Measurements from ENCODE around the gene SSBP4. TPM values are rescaled to one million over a fixed set of nuclear protein-coding genes. Genes with fewer than 3 reads are reported as not detected.

The SSBP4 gene
- total RNA-seq, 4 donors from 2014 or later = 29.9 to 62.9 (median 43.7) TPM

GRCh38 chr19:18384775-18385174 is 34.4 kb upstream of the SSBP4 start:
- no peak for TF ChIP-seq CTCF (IDR thresholded peaks at IDR 0.05)
- ATAC-seq (ENCODE audit: low FRiP score) (no peak), DNase-seq (ENCODE audit: low spot score) (no peak)

GRCh38 chr19:18385359-18385674 is 33.9 kb upstream of the SSBP4 start:
- DNase-seq (ENCODE audit: low spot score) = no peak
- TF ChIP-seq CTCF (IDR thresholded peaks at IDR 0.05) = no peak
- ATAC-seq (ENCODE audit: low FRiP score) = no peak

- DNase-seq (ENCODE audit: low spot score) (no peak), ATAC-seq (ENCODE audit: low FRiP score) (no peak)
These were observed 33.3 kb upstream of the SSBP4 start, which contains the start of gene GDF15 for GRCh38 chr19:18385675-18386542. Gene GDF15, plus strand, starts transcription at chr19:18386158. Its CDS starts 32 bp downstream, at chr19:18386190.

GRCh38 chr19:18386543-18387271 is 32.5 kb upstream of the SSBP4 start:
- ATAC-seq (ENCODE audit: low FRiP score) (no peak), DNase-seq (ENCODE audit: low spot score) (no peak)
- TF ChIP-seq CTCF (IDR thresholded peaks at IDR 0.05) = no peak

More at GRCh38 chr19:18385675-18386542, 33.3 kb upstream of the SSBP4 start, which contains the start of gene GDF15:
- no peak for TF ChIP-seq CTCF (IDR thresholded peaks at IDR 0.05)

GRCh38 chr19:18388100-18388959 is 30.9 kb upstream of the SSBP4 start:
- TF ChIP-seq CTCF (IDR thresholded peaks at IDR 0.05) = peak in 2 of 3 donors; percentile 93 to 95
- DNase-seq (ENCODE audit: low spot score) (no peak), ATAC-seq (ENCODE audit: low FRiP score) (peak; percentile 84)

GRCh38 chr19:18388960-18389725 is 30.1 kb upstream of the SSBP4 start:
- DNase-seq (ENCODE audit: low spot score) (no peak), ATAC-seq (ENCODE audit: low FRiP score) (no peak)
- TF ChIP-seq CTCF (IDR thresholded peaks at IDR 0.05) = no peak

All from omental fat pad (tissue), 4 donors.